Measurements from ENCODE around the gene EPHA4.

Gene EPHA4

GRCh38 chr2:221610255-221610654 lies 38.2 kb upstream of the EPHA4 start:
- no peak for DNase-seq (ENCODE audit: low spot score)
- TF ChIP-seq, protein P1, sequence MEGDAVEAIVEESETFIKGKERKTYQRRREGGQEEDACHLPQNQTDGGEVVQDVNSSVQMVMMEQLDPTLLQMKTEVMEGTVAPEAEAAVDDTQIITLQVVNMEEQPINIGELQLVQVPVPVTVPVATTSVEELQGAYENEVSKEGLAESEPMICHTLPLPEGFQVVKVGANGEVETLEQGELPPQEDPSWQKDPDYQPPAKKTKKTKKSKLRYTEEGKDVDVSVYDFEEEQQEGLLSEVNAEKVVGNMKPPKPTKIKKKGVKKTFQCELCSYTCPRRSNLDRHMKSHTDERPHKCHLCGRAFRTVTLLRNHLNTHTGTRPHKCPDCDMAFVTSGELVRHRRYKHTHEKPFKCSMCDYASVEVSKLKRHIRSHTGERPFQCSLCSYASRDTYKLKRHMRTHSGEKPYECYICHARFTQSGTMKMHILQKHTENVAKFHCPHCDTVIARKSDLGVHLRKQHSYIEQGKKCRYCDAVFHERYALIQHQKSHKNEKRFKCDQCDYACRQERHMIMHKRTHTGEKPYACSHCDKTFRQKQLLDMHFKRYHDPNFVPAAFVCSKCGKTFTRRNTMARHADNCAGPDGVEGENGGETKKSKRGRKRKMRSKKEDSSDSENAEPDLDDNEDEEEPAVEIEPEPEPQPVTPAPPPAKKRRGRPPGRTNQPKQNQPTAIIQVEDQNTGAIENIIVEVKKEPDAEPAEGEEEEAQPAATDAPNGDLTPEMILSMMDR (IDR thresholded peaks at IDR 0.05; ENCODE audit: extremely low read depth, missing control alignments), result no peak

DNA sequence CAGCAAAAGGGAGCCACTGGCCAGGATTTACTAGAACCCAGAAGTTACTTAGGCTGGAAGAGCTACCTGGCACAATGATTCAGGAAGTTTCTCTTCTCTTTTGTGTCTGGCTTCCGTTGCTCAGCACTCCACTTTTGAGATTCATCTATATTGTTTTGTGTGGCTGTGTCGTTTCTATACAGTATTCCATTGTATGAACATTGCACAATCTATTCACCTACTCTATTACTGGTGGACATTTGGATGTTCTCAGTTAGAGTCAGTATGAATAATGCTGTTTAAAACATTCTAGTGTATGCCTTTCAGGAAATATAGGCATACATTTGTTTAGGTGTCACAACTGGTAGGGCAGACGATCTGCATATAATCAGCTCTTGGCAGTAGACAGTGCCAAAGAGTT lies 36.3 kb upstream of the EPHA4 start:
- DNase-seq (ENCODE audit: low spot score), result no peak
- TF ChIP-seq, protein P1 (IDR thresholded peaks at IDR 0.05; ENCODE audit: extremely low read depth, missing control alignments), result no peak

DNA sequence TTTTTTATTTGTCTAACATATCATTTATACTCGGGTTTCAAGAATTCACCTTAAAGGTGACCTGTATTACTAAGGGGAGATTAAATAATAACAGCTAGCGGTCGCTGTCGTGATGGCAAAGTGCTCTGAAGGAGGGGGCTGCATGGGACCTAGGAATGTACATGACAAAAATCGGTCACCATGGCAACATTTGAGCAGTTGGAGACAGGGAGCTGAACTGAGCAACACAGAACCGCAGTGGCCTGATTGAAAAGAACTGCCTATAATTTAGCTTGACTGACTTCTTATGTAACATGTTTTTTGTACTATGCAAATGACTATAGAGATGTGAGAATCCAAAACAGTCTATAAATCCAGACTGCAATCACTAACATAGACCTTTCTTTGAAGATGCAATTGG lies 34.3 kb upstream of the EPHA4 start:
- no peak for DNase-seq (ENCODE audit: low spot score)
- TF ChIP-seq, protein P1 (IDR thresholded peaks at IDR 0.05; ENCODE audit: extremely low read depth, missing control alignments), result no peak

GRCh38 chr2:221605751-221606240 lies 33.7 kb upstream of the EPHA4 start:
- TF ChIP-seq, protein P1 (IDR thresholded peaks at IDR 0.05; ENCODE audit: extremely low read depth, missing control alignments), result no peak
- no peak for DNase-seq (ENCODE audit: low spot score)

GRCh38 chr2:221602938-221603337 lies 30.8 kb upstream of the EPHA4 start:
- TF ChIP-seq, protein P1 (IDR thresholded peaks at IDR 0.05; ENCODE audit: extremely low read depth, missing control alignments), result no peak
- DNase-seq (ENCODE audit: low spot score), result no peak

- TF ChIP-seq, protein P1 (IDR thresholded peaks at IDR 0.05; ENCODE audit: extremely low read depth, missing control alignments), result no peak
These were observed 29.3 kb upstream of the EPHA4 start for GRCh38 chr2:221601376-221601775.

DNA sequence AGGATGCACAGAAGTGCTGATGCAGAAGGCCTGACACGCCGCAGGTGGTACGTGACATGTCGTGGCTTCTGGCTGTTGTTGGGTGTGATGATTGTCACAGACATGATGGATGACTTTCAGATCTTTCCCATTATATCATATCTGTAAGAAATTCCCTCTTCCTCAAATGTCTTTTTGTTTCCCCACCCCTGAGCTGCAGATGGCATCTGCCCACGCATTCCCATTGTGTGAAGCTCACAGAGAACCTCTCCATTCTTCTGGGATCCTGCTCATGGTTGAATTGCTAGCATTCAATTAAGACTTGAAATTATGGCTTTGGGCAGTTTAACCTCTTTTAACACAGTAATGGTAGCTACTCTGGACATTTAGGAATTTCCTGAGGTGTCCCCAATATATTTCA lies 28.3 kb upstream of the EPHA4 start:
- TF ChIP-seq, protein P1 (IDR thresholded peaks at IDR 0.05; ENCODE audit: extremely low read depth, missing control alignments), result no peak
- no peak for DNase-seq (ENCODE audit: low spot score)

More at GRCh38 chr2:221601376-221601775, 29.3 kb upstream of the EPHA4 start:
- no peak for DNase-seq (ENCODE audit: low spot score)
